Superior temporal gyrus (tissue), 1 donor: ENCODE data around the gene COPS7A.
A peak's percentile ranks its signal among the peaks of the same experiment; 100 is the strongest.
"Not testable (repeated sequence)": the region's sequence is repeated elsewhere in the genome, so short reads cannot be mapped to it uniquely, and the experiment has no call there.

ENCODE experiments used
- DNase-seq: peaks from one replicate; pipeline ENCODE4 v3.0.0-alpha.2; 2016; ENCODE audit errors: extremely low spot score

The COPS7A gene

DNA sequence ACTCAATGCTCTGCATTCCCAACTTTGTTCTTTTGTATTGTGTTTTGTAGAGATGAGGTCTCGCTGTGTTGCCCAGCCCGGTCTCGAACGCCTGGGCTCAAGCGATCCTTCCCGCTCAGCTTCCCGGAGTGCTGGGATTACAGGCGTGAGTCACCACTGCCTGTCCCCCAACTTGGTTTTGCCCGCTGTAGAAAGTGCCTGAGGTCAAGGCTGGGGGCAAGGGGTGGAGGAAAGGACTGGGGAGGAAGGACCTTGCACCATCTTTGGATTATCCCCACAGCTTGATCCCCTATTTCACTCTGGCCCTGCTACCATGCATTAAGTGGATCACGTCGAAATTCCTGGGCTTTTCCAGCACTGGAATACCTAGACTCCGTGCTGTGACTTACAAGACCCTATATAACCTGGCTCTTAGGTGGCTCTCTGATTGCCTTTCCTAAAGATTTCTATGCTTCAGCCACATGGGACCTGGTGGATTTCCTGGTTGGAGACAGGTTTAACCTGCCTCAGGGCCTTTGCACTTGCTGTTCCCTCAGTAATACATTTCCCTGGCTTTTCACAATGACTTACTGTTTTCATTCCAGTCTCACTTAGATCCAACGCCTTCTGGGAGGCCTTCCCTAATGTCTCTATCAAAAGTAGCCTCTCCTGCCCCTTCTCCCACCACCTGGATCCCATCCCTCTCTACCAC lies 22.6 kb upstream of the COPS7A start:
- DNase-seq = no peak

GRCh38 chr12:6703631-6704030 lies 20.2 kb upstream of the COPS7A start:
- DNase-seq = no peak

DNA sequence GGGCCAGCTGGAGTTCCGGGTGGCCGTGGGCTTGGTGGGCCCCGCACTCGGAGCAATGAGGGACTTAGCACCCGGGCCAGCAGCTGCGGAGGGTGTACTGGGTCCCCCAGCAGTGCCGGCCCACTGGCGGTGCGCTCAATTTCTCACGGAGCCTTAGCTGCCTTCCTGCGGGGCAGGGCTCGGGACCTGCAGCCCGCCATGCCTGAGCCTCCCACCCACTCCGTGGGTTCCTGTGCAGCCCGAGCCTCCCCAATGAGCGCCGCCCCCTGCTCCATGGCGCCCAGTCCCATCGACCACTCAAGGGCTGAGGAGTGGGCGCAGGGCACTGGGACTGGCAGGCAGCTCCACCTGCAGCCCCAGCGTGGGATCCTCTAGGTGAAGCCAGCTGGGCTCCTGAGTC lies 15.5 kb upstream of the COPS7A start:
- not testable (repeated sequence) for DNase-seq

GRCh38 chr12:6708960-6709394 lies 14.9 kb upstream of the COPS7A start:
- DNase-seq = no peak

DNA sequence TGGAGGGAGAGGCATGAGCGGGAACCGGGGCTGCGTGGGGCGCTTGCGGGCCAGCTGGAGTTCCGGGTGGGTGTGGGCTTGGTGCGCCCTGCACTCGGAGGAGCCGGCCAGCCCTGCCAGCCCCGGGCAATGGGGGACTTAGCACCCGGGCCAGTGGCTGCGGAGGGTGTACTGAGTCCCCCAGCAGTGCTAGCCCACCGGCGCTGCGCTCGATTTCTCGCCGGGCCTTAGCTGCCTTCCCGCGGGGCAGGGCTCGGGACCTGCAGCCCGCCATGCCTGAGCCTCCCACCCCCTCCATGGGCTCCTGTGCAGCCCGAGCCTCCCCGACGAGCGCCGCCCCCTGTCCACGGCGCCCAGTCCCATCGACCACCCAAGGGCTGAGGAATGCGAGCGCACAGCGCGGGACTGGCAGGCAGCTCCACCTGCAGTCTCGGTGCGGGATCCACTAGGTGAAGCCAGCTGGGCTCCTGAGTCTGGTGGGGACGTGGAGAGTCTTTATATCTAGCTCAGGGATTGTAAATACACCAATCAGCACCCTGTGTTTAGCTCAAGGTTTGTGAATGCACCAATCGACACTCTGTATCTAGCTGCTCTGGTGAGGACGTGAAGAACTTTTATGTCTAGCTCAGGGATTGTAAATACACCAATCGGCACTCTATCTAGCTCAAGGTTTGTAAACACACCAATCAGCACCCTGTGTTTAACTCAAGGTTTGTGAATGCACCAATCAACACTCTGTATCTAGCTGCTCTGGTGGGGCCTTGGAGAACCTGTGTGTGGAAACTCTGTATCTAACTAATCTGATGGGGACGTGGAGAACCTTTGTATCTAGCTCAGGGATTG lies 7.6 kb upstream of the COPS7A start:
- DNase-seq = not testable (repeated sequence)

DNA sequence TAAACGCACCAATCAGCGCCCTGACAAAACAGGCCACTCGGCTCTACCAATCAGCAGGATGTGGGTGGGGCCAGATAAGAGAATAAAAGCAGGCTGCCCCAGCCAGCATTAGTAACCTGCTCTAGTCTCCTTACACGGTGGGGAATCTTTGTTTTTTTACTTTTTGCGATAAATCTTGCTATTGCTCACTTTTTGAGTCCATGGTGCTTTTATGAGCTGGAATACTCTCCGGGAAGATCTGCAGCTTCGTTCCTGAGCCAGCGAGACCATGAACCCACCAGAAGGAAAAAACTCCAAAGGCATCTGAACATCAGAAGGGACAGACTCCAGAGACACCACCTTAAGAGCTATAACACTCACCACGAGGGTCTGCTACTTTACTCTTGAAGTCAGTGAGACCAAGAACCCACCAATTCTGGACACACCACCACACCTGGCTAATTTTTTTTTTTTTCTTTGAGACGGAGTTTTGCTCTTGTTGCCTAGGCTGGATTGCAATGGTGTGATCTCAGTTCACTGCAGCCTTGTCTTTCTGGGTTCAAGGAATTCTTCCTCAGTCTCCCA lies 6.9 kb upstream of the COPS7A start:
- no peak for DNase-seq

- DNase-seq = no peak
Measured at GRCh38 chr12:6722863-6723262, 983 bp upstream of the COPS7A start.

- DNase-seq = no peak
Measured at GRCh38 chr12:6724409-6724797, 557 bp downstream of the COPS7A start.

DNA sequence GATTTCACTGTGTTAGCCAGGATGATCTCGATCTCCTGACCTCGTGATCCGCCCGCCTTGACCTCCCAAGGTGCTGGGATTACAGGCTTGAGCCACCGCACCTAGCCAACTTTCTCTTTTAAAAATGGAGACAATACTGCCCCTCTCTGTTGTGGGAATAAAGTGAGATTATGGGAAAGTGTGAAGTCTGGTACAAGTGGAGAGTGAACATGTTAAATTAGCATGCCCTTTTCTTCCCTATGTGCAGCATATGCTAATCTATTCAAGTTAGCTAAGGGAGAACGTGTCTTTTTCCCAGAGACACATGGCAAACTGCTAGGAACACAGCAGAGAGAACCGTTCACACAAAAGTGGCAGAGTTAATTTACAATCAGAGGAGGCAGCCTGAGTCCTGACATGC lies 1.5 kb downstream of the COPS7A start:
- no peak for DNase-seq

- no peak for DNase-seq
Measured at GRCh38 chr12:6729186-6729585, 5.3 kb downstream of the COPS7A start.

- DNase-seq = no peak
Measured at GRCh38 chr12:6730169-6730568, 6.3 kb downstream of the COPS7A start.

DNA sequence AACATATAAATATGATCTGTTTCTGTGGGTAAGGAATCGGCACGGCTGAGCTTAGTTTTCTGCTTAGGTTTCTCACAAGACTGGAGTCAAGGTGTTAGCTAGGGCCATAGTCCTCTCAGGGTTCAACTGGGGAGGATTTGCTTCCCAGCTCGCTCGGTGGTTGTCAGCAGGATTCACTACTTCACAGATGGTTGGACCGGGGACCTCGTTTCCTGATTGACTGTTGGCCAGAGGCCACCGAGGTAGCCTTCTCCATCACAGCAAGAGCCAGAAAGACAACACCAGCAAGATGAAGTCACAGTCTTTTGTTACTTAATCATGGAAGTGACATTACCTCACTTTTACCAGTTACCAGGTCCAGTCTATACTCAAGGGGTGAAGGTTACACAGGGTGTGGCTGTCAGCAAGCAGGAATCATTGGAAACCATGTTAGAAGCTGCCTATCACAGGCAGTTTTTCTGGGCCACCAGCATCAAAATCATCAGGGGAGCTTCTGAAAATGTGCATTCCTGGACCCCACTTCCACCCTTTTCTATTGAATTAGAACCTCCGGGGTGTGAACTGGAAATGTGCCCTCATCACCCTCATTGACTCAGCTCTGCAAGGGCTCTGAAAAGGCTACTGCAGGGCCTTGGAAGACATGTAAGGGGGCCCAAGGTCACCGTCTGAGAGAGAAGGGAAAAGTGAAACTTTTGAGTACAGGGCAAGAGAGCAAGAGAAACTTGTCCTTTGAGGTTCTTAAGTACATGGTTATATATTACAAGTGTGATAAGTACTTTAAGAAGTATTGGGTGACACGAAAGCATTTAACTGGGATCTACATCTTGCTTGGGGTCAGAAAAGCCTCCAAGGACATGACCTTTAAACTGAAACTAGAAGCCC lies 10.9 kb downstream of the COPS7A start:
- DNase-seq = no peak

GRCh38 chr12:6735448-6736191 lies 11.8 kb downstream of the COPS7A start:
- DNase-seq = peak; percentile 76

GRCh38 chr12:6736754-6737153 lies 12.9 kb downstream of the COPS7A start:
- no peak for DNase-seq

- not testable (repeated sequence) for DNase-seq
Measured at GRCh38 chr12:6742080-6742479, 18.2 kb downstream of the COPS7A start.

- DNase-seq = no peak
Measured at GRCh38 chr12:6742834-6743233, 19.0 kb downstream of the COPS7A start.

DNA sequence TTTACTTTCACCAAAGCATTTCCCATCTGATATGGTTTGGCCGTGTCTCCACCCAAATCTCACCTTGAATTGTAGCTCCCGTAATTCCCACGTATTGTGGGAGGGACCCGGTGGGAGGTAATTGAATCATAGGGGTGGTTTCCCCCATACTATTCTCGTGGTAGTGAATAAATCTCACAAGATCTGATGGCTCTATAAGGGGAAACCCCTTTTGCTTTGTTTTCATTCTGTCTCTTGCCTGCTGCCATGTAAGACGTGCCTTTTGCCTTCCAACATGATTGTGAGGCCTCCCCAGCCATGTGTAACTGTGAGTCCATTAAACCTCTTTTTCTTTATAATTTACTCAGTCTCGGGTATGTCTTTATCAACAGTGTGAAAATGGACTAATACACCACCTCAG lies 19.5 kb downstream of the COPS7A start:
- not testable (repeated sequence) for DNase-seq

DNA sequence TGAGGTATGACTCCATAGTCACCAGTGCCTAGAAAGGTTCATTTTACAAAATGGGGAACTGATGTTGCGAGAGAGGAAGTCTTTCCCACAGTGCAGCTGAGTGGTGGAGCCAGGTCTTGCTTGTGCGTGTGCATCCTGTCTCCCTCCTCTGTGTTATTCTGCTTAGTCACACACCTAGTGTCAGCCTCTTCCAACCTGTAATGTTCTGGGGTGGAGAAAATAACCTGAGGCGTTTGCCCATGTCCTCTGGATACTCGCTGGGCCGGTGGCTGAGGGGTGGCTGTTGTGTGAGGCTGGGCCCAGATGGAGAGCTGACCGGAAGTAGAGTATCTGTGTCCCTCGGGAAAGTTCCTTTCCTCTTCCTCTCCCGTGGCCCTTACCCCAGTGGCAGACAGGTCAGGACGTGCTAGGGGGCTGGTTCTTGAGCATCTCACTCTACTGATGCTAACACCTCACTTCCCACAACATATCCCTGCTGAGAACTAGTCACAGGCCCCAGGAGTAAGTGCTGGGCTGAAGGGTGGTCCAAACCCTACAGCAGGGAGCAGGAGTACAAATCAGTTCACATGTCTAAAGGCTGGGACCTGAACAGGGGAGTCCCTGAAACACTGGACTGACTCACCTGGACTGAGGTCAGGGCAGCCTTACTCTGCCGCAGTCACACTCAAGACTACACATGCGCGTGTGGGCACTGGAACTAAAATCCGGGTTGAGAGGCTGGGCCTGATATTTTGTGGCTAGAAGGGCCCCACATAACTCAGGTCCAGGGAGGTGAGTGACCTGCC lies 22.1 kb downstream of the COPS7A start:
- DNase-seq = no peak

DNA sequence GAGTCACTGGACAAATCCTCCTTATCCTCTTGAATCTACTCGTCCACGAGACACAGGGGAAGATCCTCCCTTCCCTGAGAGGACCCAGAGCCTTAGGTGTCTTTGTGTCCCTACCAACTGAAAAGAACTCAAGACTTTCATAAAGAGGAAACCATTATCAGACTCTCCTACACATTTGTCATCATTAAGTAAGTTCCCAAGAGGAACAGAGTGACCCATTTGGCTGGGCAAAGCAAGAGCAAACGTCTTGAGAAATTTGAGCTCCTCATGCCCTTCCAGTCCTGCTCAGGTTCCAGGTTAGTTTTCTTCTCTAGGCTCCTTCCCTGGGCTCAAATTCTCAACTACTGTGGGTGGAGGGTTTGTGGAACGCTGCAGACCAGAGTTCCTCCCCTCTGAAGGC lies 23.4 kb downstream of the COPS7A start:
- DNase-seq = no peak

GRCh38 chr12:6748761-6749160 lies 24.9 kb downstream of the COPS7A start:
- no peak for DNase-seq
